AG04449 (cell line): ENCODE data around the gene ACTR8.

Source experiments
- CTCF ChIA-PET: fragments of 350-600 bp; formaldehyde crosslinking; extraction: SDS; loops from one replicate; lab custom pipeline; 2021; ENCODE audit warnings: antibody characterized with exemption; lab: Yijun Ruan, JAX
- POLR2A ChIA-PET: fragments of 400-600, 350-600 bp; formaldehyde crosslinking; extraction: SDS; loops from one replicate; lab custom pipeline; 2020; ENCODE audit warnings: antibody characterized with exemption, inconsistent platforms; lab: Yijun Ruan, JAX
- DNase-seq: peaks from one replicate; pipeline ENCODE4 v3.0.0-alpha.2; 2010; ENCODE audit warnings: low read depth, low spot score
- H3K4me3 ChIP-seq: 2 replicates; pipeline ENCODE4 v1.5.1; 2011; ENCODE audit warnings: low read depth, mild to moderate bottlenecking, control low read depth, low read length
- CTCF ChIP-seq: IDR thresholded peaks from one replicate; pipeline ENCODE4 v1.5.1; 2011; ENCODE audit warnings: mild to moderate bottlenecking, moderate library complexity, low read length, control low read depth, inconsistent platforms; ENCODE audit not compliant: insufficient read depth; ENCODE audit errors: missing control alignments

The ACTR8 gene

GRCh38 chr3:53859178-53859577 is 22.8 kb downstream of the ACTR8 start:
- CTCF ChIA-PET: interaction anchor here (1.4 kb wide), 1 partner anchor 16 kb away, joined by 3 read pairs; no protein-coding TSS in a partner anchor
- no peak overlapping the region for H3K4me3 ChIP-seq
- POLR2A ChIA-PET: no interaction called here
- no peak for DNase-seq
- no peak for TF ChIP-seq CTCF

- ChIA-PET POLR2A (no interaction called here), CTCF (no interaction called here)
- no peak overlapping the region for H3K4me3 ChIP-seq
- no peak for TF ChIP-seq CTCF
- no peak for DNase-seq
Measured at GRCh38 chr3:53858096-53858741, 23.7 kb downstream of the ACTR8 start.

GRCh38 chr3:53856964-53857363 is 25.0 kb downstream of the ACTR8 start:
- no peak for DNase-seq
- H3K4me3 ChIP-seq: no peak overlapping the region
- CTCF ChIA-PET: interaction anchor here (0.8 kb wide), 1 partner anchor 742 kb away, joined by 3 read pairs; no protein-coding TSS in a partner anchor
- POLR2A ChIA-PET: no interaction called here
- no peak for TF ChIP-seq CTCF

GRCh38 chr3:53850895-53851294 is 31.1 kb downstream of the ACTR8 start:
- no peak overlapping the region for H3K4me3 ChIP-seq
- DNase-seq: no peak
- CTCF ChIA-PET: no interaction called here
- POLR2A ChIA-PET: no interaction called here
- TF ChIP-seq CTCF: no peak

GRCh38 chr3:53849916-53850315 is 32.0 kb downstream of the ACTR8 start:
- DNase-seq: no peak

GRCh38 chr3:53846851-53847155 is 35.1 kb downstream of the ACTR8 start:
- no peak for DNase-seq
- no peak for TF ChIP-seq CTCF
- CTCF ChIA-PET: no interaction called here
- no peak overlapping the region for H3K4me3 ChIP-seq
- POLR2A ChIA-PET: no interaction called here

More at GRCh38 chr3:53849916-53850315, 32.0 kb downstream of the ACTR8 start:
- H3K4me3 ChIP-seq: no peak overlapping the region
- TF ChIP-seq CTCF: no peak
- POLR2A ChIA-PET: no interaction called here
- CTCF ChIA-PET: no interaction called here
